Spinal cord (tissue), 10 donors: ENCODE data around the gene NRF1. TPM values are rescaled to one million over a fixed set of nuclear protein-coding genes. Genes with fewer than 3 reads are reported as not detected.

Experiments used
- DNase-seq, 6 donors: peaks; one replicate each; pipeline versions ENCODE4 v3.0.0 to v3.0.0-alpha.2; 2013 to 2015; ENCODE audit warnings: low spot score in 6 of 6, low read depth in 4 of 6
- H3K27ac ChIP-seq: one replicate; pipeline ENCODE4 v1.5.1; 2013; ENCODE audit warnings: low read depth, low read length, control low read depth
- H3K27me3 ChIP-seq: one replicate; pipeline ENCODE4 v1.6.1; 2013; ENCODE audit warnings: low read length; ENCODE audit not compliant: control insufficient read depth, insufficient read depth
- H3K36me3 ChIP-seq: one replicate; pipeline ENCODE4 v1.6.1; 2013; ENCODE audit warnings: low read length; ENCODE audit not compliant: control insufficient read depth, insufficient read depth
- H3K4me1 ChIP-seq: one replicate; pipeline ENCODE4 v1.6.1; 2013; ENCODE audit warnings: low read length; ENCODE audit not compliant: control insufficient read depth, insufficient read depth
- H3K4me3 ChIP-seq: one replicate; pipeline ENCODE4 v1.5.1; 2013; ENCODE audit warnings: low read depth, low read length, control low read depth
- H3K9me3 ChIP-seq: one replicate; pipeline ENCODE4 v1.6.1; 2013; ENCODE audit warnings: low read length; ENCODE audit not compliant: control insufficient read depth, insufficient read depth
- WGBS: methylation state at CpG from one replicate; pipeline ENCODE4 v1.1.5; 2013; ENCODE audit warnings: missing lambda C conversion rate; ENCODE audit not compliant: insufficient coverage; 5-methylcytosine and 5-hydroxymethylcytosine counted together
- polyA plus RNA-seq, 2 donors: library from polyadenylated mRNA; unstranded; fragments of 120-200 nt; gene quantifications; one replicate each; pipeline ENCODE4 v1.2.1, GENCODE V29; 2013; ENCODE audit not compliant: insufficient read length in 2 of 2
- total RNA-seq, 2 donors: library from RNA; depleted of rRNA in 1 of 2; stranded (reverse); fragments of 120-200 nt in 1 of 2; fragments of >200 nt in 1 of 2; gene quantifications; one replicate each; pipeline versions ENCODE4 v1.2.3 to v1.2.4, GENCODE V29; 2013 to 2014
- donor health status: healthy.

Gene NRF1
- total and polyA plus RNA-seq, 4 donors: 19.9 to 30.0 (median 22.8) TPM

DNA sequence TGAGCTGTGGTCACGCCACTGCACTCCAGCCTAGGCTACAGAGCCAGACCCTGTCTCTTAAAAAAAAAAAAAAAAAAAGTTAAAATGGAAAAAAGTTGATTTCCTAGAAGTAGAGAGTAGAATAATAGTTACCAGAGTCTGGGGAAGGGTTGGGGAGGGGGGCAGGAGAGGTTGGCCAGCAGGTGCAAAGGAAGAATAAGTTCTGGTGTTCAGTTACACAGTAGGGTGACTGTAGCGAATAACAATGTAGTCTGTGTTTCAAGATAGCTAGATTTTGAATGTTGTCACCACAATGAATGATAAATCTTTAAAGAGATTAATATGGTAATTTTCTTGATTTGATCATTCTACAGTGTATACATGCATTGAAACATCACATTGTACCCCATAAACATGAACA is 142.9 kb downstream of the NRF1 start:
- Histone ChIP-seq H3K4me3 (no peak overlapping the region), H3K36me3 (peaks cover 27% of the 10 kb centered on the region), H3K4me1 (no peaks in the 10 kb centered on the region), H3K9me3 (no peaks in the 10 kb centered on the region), H3K27ac (no peak overlapping the region), H3K27me3 (no peaks in the 10 kb centered on the region)
- WGBS: no CpG with 5 or more reads among the region's 2 CpGs
- no peak for DNase-seq

DNA sequence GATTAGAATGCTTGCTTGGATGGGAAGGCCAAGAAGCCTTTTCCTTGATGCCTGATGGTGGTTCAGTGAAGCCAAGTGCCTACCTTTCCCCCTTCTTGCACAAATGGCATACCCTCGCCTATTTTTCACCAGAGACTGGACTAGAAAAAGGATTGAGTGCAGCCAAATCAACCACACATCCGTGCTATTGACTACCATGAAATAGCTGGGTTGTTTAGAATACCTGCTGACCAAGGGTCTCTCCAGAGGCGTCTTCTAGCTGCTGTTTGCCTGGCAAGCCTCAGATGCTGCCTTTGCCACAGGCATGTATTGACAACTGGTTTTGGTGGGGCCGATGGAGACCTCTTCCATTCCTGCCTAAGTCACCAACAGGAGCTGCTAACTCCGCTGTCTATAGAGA is 146.5 kb downstream of the NRF1 start:
- H3K9me3 ChIP-seq: no peaks in the 10 kb centered on the region
- 98% methylated on average over 3 of the region's 5 CpGs for WGBS
- peaks cover 22% of the 10 kb centered on the region for H3K36me3 ChIP-seq
- DNase-seq: no peak
- H3K27me3 ChIP-seq: no peaks in the 10 kb centered on the region
- no peak overlapping the region for H3K4me3 ChIP-seq
- no peak overlapping the region for H3K27ac ChIP-seq
- H3K4me1 ChIP-seq: no peaks in the 10 kb centered on the region

DNA sequence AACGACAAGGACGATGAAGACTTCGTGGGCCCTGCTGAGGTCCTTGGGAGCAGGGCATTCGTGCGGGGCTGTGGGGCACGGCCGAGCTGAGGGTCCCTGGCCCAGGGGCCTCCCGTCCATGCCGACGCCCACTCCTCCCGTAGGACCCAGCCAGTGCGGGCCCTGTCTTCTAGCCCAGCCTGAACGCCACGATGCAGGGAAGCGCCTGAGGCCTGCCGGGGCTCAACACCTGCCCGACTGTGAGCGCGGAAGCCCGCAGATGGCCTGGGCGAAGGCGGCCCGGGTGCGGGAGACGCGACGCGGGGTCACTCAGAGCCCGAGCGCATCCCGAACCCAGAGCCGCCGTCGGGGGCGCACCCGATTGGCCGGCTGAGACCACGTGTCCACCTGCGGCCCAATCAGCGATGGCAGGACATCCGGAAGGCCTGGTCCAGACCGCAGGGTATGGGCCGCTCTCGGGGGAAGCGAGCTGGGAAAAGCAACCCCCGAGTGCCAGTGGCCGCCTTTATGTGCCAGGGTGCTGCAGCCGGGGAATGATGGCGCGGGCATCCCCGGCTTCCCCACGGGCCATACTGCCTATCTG is 151.0 kb downstream of the NRF1 start:
- H3K9me3 ChIP-seq: no peaks in the 10 kb centered on the region
- peaks cover 2% of the 10 kb centered on the region for H3K36me3 ChIP-seq
- H3K4me1 ChIP-seq: peaks cover 3% of the 10 kb centered on the region
- no peaks in the 10 kb centered on the region for H3K27me3 ChIP-seq
- 92% methylated on average over 46 of the region's 52 CpGs for WGBS
- no peak overlapping the region for H3K4me3 ChIP-seq
- no peak for DNase-seq
- H3K27ac ChIP-seq: no peak overlapping the region

DNA sequence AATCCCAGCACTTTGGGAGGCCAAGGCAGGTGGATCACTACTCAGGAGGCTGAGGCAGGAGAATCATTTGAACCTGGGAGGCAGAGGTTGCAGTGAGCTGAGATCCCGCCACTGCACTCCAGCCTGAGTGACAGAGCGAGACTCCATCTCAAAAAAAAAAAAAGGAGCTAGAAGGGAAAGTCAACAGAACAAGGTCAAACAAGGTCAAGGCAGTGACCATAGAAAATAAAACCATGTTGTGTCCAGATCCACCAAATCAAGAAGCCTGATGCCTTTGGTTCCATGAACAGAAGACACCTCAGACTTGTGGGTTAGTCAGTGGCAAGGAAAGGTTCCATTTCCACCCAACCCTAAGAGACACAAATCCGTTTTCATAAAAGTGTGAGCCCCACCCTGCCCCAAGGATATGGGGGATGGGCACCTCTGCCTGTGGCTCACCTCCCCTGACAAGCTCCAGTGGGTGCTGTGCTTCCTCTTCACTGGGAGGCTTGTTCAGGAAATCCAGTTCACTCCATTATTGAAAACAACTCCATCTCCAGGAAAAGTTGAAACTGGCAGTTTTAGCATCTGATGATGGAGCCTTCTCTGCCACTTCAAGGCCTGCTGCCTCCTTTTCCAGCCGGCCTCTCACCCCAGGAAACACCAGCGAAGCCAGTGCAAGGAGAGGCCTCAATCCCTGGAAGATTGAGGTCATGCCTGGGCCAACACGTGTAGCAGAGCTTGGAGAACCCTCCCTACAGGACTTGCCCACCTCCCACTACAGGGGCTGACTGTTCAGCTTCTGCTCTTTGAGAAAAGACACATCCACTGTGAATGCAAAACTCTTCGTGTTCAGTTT is 152.9 kb downstream of the NRF1 start:
- H3K4me1 ChIP-seq: peaks cover 12% of the 10 kb centered on the region
- WGBS: 68% methylated on average over 4 of the region's 7 CpGs
- no peaks in the 10 kb centered on the region for H3K27me3 ChIP-seq
- no peak overlapping the region for H3K27ac ChIP-seq
- DNase-seq: no peak
- peaks cover 2% of the 10 kb centered on the region for H3K36me3 ChIP-seq
- no peaks in the 10 kb centered on the region for H3K9me3 ChIP-seq
- no peak overlapping the region for H3K4me3 ChIP-seq

DNA sequence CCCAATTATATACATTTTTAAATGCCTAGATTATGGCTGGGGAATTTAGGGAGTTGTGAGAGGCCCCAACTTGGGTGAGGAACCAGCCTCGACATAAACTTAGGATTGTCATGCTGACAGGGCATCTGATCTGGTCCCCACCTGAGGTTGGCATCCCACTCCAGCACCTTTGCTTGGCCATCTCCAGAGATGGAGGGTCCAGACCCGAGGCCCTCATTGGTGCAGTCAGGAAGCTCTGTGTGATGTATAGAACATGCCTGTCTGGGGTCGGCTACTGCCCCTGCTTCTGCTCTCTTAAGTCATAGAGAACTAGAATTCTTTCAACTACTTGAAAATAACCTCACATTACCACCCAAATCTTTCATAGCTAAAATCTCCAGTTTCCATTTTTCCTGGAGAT is 153.8 kb downstream of the NRF1 start:
- Histone ChIP-seq H3K4me1 (peaks cover 12% of the 10 kb centered on the region), H3K9me3 (no peaks in the 10 kb centered on the region), H3K36me3 (peaks cover 2% of the 10 kb centered on the region), H3K27me3 (no peaks in the 10 kb centered on the region), H3K4me3 (no peak overlapping the region), H3K27ac (no peak overlapping the region)
- no peak for DNase-seq
- WGBS: 100% methylated on average over 1 of the region's 3 CpGs

DNA sequence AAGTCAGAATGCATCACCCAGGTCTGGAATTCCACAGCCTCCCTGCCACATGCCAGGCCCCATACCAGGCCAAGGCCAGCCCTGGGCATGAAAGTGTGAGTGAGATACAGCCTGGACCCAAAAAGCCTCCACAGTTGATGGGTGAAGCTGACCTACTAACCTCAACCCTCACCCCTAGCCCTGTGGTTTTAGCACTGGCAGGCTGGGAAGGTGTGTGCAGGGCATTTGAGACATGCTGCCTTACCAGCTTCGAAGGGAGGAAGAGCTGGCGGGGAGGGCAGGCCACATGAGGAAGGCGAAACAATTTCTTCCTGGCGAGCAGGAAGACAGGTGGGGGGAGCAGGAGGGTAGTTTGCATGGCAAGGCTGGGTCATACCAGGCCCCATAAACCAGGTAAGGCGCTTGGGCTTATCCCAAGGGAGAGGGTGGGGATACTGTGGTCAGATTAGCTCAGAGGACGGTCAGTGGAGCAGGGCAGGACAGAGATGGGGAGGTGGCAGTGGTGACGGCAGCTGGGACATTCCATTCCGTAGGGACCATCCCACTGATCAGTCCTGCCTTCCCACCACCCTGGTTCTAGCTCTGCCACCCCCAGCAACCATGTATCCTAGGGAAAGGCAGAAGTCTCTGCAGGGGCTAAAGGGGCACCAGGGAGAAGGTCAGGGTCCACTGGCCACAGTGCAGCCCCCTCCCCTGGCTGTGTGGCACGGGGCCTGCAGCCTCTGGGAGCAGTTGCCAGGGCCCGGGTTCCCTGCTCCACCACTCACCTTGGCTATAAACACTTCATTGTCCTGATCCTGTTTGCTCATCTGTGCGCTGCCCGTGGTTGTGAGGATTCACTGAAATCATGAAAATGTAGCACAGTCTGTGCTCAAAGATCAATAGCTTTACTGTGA is 155.8 kb downstream of the NRF1 start:
- no peak overlapping the region for H3K27ac ChIP-seq
- no peaks in the 10 kb centered on the region for H3K9me3 ChIP-seq
- 84% methylated on average over 12 of the region's 12 CpGs for WGBS
- peaks cover 9% of the 10 kb centered on the region for H3K27me3 ChIP-seq
- peaks cover 3% of the 10 kb centered on the region for H3K36me3 ChIP-seq
- H3K4me3 ChIP-seq: no peak overlapping the region
- peaks cover 12% of the 10 kb centered on the region for H3K4me1 ChIP-seq
- DNase-seq: no peak

DNA sequence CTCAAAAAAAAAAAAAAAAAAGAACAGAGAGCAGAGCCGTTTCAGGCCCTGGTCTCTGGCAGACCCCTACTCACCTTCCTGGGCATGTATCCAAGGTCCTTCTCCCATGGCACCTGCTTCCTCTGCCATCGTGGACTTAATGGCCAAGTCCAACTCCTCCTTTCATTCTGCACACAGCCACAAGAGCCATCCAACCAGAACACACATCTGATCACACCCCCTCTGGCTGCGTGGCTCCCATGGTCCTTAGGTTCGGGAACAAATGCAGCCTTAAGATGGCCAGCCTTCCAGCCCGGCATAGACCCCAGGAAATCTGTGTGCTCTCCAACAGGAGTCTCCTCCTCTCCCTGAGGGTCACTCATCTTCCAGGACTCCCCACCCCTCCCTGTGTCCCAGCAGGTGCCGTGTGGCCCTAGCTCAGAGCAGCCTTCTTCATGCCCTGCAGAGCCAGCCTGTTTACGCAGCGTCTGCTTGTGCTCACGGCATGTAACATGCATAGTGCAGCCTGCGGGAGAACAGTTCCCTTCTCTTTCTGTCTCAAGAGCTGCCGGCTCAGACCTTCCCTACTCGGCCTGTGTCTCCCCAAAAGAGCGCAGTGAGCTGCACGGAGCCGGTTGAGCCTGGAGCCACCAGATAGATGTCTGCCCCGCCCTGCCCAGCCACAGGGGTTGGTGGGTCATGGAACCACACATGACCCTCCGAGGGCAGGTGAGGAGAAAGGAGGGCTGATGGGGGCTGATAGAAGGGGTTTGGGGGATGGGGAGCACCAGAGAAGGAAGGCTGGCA is 157.3 kb downstream of the NRF1 start:
- WGBS: 69% methylated on average over 16 of the region's 17 CpGs
- H3K27me3 ChIP-seq: peaks cover 13% of the 10 kb centered on the region

DNA sequence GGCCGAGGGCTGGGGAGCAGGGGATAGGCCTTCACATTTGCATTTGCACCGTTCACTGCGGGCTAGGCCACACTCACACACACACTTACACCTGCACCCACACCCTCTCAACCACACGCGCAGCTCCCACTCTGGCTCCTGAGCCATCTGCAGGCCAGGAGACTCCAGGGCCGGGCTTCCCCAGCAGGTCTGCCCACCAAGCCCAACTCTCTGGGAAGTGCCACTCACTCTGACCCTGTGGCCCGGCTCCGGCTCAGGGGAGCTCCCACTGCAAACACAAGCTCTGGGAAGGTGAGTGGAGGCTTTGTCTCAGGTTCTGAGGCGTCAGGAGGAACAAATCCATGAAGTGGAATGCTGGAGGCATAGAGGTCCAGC is 157.9 kb downstream of the NRF1 start:
- Histone ChIP-seq H3K9me3 (no peaks in the 10 kb centered on the region), H3K27ac (no peak overlapping the region), H3K4me1 (peaks cover 15% of the 10 kb centered on the region), H3K4me3 (no peak overlapping the region), H3K36me3 (peaks cover 2% of the 10 kb centered on the region), H3K27me3 (peaks cover 18% of the 10 kb centered on the region)
- WGBS: 84% methylated on average over 6 of the region's 9 CpGs
- no peak for DNase-seq

More for the DNA sequence above, 157.3 kb downstream of the NRF1 start:
- no peak for DNase-seq
- peaks cover 12% of the 10 kb centered on the region for H3K4me1 ChIP-seq
- H3K9me3 ChIP-seq: no peaks in the 10 kb centered on the region
- no peak overlapping the region for H3K27ac ChIP-seq
- H3K4me3 ChIP-seq: no peak overlapping the region
- H3K36me3 ChIP-seq: peaks cover 2% of the 10 kb centered on the region
